HAP-1 (cell line): Measurements from ENCODE around the gene AP3S2.
A peak's percentile ranks its signal among the peaks of the same experiment; 100 is the strongest.

ENCODE experiments used
- DNase-seq, 2 experiments: peaks; one replicate each; pipeline ENCODE4 v3.0.0-alpha.2; 2016 to 2020; ENCODE audit warnings: low spot score in 2 of 2
- H3K27me3 ChIP-seq: fragments of 250-450 bp; sonication (Bioruptor Pico); 2 replicates; pipeline ENCODE4 v1.5.1; 2020; ENCODE audit warnings: low read depth, mild to moderate bottlenecking, moderate library complexity
- H3K36me3 ChIP-seq: fragments of 250-450 bp; sonication (Bioruptor Pico); replicated peaks from 2 replicates; pipeline ENCODE4 v1.5.1; 2020; ENCODE audit warnings: mild to moderate bottlenecking
- H3K4me1 ChIP-seq: fragments of 250-450 bp; sonication (Bioruptor Pico); 2 replicates; pipeline ENCODE4 v1.5.1; 2020; ENCODE audit warnings: mild to moderate bottlenecking
- H3K4me3 ChIP-seq: fragments of 250-450 bp; sonication (Bioruptor Pico); 2 replicates; pipeline ENCODE4 v1.5.1; 2020; ENCODE audit warnings: mild to moderate bottlenecking, moderate library complexity
- H3K9me3 ChIP-seq: fragments of 250-450 bp; sonication (Bioruptor Pico); 2 replicates; pipeline ENCODE4 v1.5.1; 2020; ENCODE audit warnings: mild to moderate bottlenecking, moderate library complexity
- in situ Hi-C: fragments of 300-500 bp; cut with MboI; formaldehyde crosslinking; loops from 3 replicates; pipeline ENCODE4 v1.14.3; 2020; ENCODE audit warnings: low sequenced_read_pairs, inconsistent platforms, mixed read lengths

AP3S2 gene

GRCh38 chr15:89912145-89912673 is 18.4 kb upstream of the AP3S2 start:
- no peak for DNase-seq

GRCh38 chr15:89910891-89911626 is 17.3 kb upstream of the AP3S2 start:
- Histone ChIP-seq H3K4me3 (no peak overlapping the region), H3K4me1 (no peaks in the 10 kb centered on the region), H3K36me3 (no peaks in the 10 kb centered on the region), H3K27me3 (no peaks in the 10 kb centered on the region), H3K9me3 (no peaks in the 10 kb centered on the region)
- DNase-seq, result no peak
- in situ Hi-C loops, result no loop called here

More at GRCh38 chr15:89912145-89912673, 18.4 kb upstream of the AP3S2 start:
- Histone ChIP-seq H3K36me3 (no peaks in the 10 kb centered on the region), H3K27me3 (no peaks in the 10 kb centered on the region), H3K4me3 (no peak overlapping the region), H3K9me3 (no peaks in the 10 kb centered on the region), H3K4me1 (no peaks in the 10 kb centered on the region)
- in situ Hi-C loops, result no loop called here

GRCh38 chr15:89909611-89910010 is 15.8 kb upstream of the AP3S2 start:
- H3K36me3 ChIP-seq, result no peaks in the 10 kb centered on the region
- H3K4me3 ChIP-seq, result no peak overlapping the region
- H3K4me1 ChIP-seq, result no peaks in the 10 kb centered on the region
- in situ Hi-C loops, result no loop called here
- no peaks in the 10 kb centered on the region for H3K27me3 ChIP-seq
- no peaks in the 10 kb centered on the region for H3K9me3 ChIP-seq
- DNase-seq, result no peak

DNA sequence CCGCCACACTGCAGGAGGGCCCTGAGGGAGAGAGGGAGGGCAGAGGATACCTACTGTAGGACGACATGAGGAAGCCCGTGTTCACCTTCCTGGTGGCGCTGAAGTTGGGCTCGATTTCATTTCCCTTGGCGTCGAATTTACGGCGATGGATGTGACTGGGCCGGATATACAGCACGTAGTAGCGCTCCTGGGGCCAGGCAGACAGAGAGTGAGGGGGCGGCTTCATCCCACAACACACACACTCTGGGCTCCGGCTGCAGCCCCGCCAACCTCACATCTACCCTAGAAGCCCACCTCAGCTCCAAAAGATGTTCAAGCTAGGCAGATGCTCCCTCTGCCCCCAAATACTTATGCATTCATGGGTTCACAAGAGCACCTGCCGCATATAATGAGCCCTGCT is 14.4 kb upstream of the AP3S2 start:
- in situ Hi-C loops, result no loop called here
- Histone ChIP-seq H3K9me3 (no peaks in the 10 kb centered on the region), H3K4me3 (no peak overlapping the region), H3K36me3 (no peaks in the 10 kb centered on the region), H3K4me1 (no peaks in the 10 kb centered on the region), H3K27me3 (no peaks in the 10 kb centered on the region)
- DNase-seq, result no peak

- Histone ChIP-seq H3K9me3 (no peaks in the 10 kb centered on the region), H3K36me3 (no peaks in the 10 kb centered on the region), H3K4me3 (no peak overlapping the region), H3K4me1 (no peaks in the 10 kb centered on the region), H3K27me3 (no peaks in the 10 kb centered on the region)
- no peak for DNase-seq
- in situ Hi-C loops, result no loop called here
These were observed 13.5 kb upstream of the AP3S2 start for GRCh38 chr15:89907289-89907688.

DNA sequence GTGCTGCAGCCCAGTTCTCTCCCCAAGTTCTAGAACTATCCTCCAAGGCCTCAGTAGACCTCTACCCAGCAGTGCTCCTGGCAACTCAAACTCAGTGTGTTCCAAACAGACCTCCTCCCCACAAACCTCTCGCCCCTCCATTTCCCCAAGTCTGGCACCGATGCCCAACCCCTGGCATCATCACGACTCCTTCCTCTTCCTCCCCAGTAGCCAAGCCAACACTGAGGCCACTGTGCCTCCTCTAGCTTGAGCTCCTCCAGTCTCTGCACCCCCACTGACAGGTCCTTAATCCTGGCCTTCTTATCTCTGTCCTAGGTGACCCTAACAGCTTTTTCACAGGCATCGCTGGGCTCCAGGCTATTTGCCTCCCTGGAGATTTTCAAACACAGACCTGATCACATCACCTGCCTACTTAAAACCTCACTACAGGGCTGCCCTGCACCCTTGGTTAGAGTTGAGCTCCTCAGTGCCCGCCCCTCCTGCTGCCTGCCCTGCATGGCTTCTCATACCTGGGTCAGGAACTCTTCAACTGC is 12.1 kb upstream of the AP3S2 start:
- Histone ChIP-seq H3K36me3 (no peaks in the 10 kb centered on the region), H3K4me1 (no peaks in the 10 kb centered on the region), H3K27me3 (no peaks in the 10 kb centered on the region), H3K4me3 (no peak overlapping the region), H3K9me3 (no peaks in the 10 kb centered on the region)
- in situ Hi-C loops, result no loop called here
- DNase-seq, result no peak

DNA sequence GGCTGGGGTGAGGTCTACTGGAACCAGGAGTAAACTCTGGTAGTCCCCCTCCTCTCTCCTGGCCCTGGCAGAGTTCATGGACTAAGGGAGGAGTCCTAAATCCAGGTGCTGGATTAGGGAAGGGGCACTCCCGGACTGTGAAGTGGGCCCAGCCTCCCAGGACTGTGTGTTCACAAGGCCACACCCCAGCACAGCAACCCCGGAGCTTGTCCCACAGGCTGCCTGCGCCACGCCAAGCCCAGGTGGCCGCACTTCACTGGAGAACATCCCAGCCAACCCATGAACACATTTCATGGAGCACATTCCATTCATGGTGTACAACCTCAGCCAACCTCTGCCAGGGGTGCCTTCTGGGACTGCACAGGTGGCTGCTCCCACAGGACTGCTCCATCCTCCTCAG is 10.7 kb upstream of the AP3S2 start:
- H3K4me1 ChIP-seq, result no peaks in the 10 kb centered on the region
- no peaks in the 10 kb centered on the region for H3K36me3 ChIP-seq
- no peak overlapping the region for H3K4me3 ChIP-seq
- H3K9me3 ChIP-seq, result no peaks in the 10 kb centered on the region
- no peaks in the 10 kb centered on the region for H3K27me3 ChIP-seq
- DNase-seq, result peak in 1 of 2 experiments; percentile 1
- in situ Hi-C loops, result no loop called here

- Histone ChIP-seq H3K27me3 (no peaks in the 10 kb centered on the region), H3K9me3 (no peaks in the 10 kb centered on the region), H3K4me3 (no peak overlapping the region), H3K36me3 (no peaks in the 10 kb centered on the region), H3K4me1 (no peaks in the 10 kb centered on the region)
- in situ Hi-C loops, result no loop called here
- no peak for DNase-seq
These were observed 10.0 kb upstream of the AP3S2 start for GRCh38 chr15:89903858-89904130.

DNA sequence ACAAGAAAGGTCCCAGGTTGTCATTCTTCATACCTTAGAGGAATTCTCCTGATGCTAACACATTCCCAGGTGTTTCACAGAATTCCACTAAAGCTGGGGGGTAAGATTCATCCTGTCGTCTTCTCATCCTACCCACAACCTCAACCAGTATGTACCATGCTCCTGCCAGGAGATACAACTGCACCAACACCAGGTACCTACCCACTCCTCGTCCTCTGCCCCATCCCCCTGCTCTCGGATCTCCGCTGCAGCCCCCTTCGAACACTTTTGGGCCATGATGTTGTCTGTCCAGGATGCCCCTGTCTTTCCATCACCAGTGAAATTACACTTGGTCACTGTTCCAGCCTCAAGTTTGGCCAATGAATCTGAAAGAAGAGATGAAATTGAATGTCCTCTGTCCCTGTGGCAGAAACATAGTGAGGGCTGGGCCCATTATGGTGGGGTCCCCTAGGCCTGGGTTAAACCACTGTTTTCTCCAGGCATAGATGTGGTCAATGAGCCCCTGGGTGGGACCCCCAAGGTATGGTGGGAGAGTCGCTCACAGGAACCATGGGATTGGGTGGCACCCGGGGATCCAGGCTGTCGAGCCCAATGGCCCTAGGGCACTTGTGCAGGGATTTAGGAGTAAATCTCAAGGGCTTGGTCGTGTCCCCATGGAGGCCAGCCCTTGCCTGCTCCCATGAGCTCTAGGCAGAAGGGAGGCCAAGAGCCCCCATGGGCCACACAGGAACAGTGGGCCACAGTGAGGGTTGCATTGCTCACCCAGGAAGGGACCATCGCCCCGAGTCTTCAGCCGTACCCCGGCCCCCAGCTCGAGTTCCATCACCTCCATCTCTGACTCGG is 9.4 kb upstream of the AP3S2 start:
- Histone ChIP-seq H3K4me3 (no peak overlapping the region), H3K4me1 (no peaks in the 10 kb centered on the region), H3K27me3 (no peaks in the 10 kb centered on the region), H3K36me3 (no peaks in the 10 kb centered on the region), H3K9me3 (no peaks in the 10 kb centered on the region)
- DNase-seq, result no peak
- in situ Hi-C loops, result no loop called here

DNA sequence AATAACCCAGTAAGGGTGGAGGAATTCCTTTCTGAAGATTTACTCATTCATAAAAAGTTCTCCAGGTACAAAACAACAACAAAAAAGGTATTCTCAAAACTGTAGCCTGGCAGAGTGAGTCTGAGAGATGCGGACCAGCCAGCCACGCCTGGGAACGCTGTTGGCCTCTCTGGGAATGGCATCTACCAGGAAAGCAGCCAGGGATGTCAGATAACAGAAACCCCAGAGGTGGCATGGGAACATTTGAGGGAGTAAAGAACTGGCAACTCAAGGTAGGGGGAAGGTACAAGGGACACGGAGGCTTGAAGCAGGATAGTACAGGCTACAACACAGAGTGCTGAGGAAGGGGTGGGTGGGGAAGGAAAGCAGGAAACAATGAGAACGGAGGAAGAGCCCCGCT is 7.1 kb upstream of the AP3S2 start:
- no peaks in the 10 kb centered on the region for H3K9me3 ChIP-seq
- H3K4me3 ChIP-seq, result no peak overlapping the region
- no peak for DNase-seq
- H3K27me3 ChIP-seq, result no peaks in the 10 kb centered on the region
- no peaks in the 10 kb centered on the region for H3K36me3 ChIP-seq
- no peaks in the 10 kb centered on the region for H3K4me1 ChIP-seq
- in situ Hi-C loops, result no loop called here

GRCh38 chr15:89899951-89900567 is 6.3 kb upstream of the AP3S2 start:
- in situ Hi-C loops, result loop anchor here (5.0 kb wide), 1 partner anchor 172 kb away; no protein-coding TSS in a partner anchor
- no peaks in the 10 kb centered on the region for H3K9me3 ChIP-seq
- H3K4me1 ChIP-seq, result no peaks in the 10 kb centered on the region
- no peak overlapping the region for H3K4me3 ChIP-seq
- H3K36me3 ChIP-seq, result no peaks in the 10 kb centered on the region
- H3K27me3 ChIP-seq, result no peaks in the 10 kb centered on the region
- DNase-seq, result no peak

- Histone ChIP-seq H3K9me3 (no peaks in the 10 kb centered on the region), H3K4me3 (no peak overlapping the region), H3K36me3 (no peaks in the 10 kb centered on the region), H3K27me3 (no peaks in the 10 kb centered on the region), H3K4me1 (no peaks in the 10 kb centered on the region)
- in situ Hi-C loops, result loop anchor here (5.0 kb wide), 1 partner anchor 173 kb away; no protein-coding TSS in a partner anchor
- no peak for DNase-seq
These were observed 5.6 kb upstream of the AP3S2 start for GRCh38 chr15:89899295-89899945.

DNA sequence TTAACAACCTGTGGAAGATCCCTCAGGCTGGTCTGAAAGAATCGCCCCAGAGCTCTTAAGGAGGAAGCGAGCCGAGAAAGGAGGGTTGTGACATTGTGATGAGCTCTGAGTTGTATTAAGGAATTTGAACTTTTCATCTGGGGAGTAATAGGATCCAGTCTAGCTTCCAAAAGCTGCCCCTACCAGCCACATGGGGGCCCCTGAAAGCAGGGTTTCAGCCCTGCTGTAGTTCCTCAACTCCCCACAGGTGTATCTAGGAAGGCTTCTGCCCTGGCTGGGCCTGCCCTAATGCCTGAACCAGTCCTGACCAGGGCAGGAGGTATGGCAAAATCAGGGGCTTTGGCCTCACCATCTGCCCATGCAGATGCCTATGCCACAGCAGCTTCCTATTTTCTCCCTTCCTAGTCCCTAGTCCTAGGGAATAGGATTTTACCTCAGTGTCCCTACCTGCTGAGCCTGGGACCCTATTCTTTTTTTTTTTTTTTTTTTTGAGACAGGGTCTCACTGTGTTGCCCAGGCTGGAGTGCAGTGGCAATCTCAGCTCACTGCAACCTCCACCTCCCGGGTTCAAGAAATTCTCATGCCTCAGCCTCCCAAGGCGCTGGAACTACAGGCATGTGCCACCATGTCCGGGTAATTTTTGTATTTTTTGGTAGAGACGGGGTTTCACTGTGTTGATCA is 5.0 kb upstream of the AP3S2 start:
- Histone ChIP-seq H3K27me3 (no peaks in the 10 kb centered on the region), H3K9me3 (no peaks in the 10 kb centered on the region), H3K4me3 (no peak overlapping the region), H3K36me3 (no peaks in the 10 kb centered on the region), H3K4me1 (no peaks in the 10 kb centered on the region)
- DNase-seq, result peak in 1 of 2 experiments; percentile 61
- in situ Hi-C loops, result loop anchor here (5.0 kb wide), 1 partner anchor 174 kb away; no protein-coding TSS in a partner anchor
